ENCODE data around the gene CAV2.

CAV2 gene

DNA sequence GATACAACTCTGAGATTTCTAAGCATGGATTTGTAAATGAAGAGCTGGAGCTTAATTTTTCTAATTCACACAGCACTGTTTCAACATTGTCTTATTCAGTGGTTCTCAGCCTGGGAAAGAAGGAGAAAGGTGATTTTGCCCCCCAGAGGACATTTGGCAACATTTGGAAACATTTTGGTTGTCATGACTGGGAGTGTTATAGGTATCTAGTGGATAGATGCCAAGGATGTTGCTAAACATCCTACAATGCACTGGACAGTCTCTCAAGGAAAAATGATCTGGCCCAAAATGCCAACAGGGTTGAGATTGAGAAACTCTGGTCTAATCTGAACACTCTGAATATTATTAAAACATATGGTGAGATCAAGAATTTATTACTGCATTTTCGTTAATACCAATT is 3.8 kb upstream of the CAV2 start:
- DNase-seq (ENCODE audit: low spot score) = peak; percentile 5

DNA sequence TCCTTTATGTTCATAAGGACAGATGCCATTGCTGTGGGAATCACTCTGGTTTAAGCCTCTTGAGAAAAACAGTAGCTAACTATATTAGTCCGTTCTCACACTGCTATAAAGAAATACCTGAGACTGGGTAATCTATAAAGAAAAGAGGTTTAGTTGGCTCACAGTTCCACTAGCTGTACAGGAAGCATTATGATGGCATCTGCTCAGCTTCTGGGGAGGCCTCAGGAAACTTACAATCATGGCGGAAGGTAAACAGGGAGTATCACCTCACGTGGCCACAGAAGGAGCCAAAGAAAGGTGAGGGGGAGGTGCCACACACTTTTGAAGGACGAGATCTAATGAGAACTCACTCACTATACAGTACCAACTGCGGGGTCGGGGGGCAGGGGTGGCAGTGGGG is 2.9 kb upstream of the CAV2 start:
- DNase-seq (ENCODE audit: low spot score) = no peak

DNA sequence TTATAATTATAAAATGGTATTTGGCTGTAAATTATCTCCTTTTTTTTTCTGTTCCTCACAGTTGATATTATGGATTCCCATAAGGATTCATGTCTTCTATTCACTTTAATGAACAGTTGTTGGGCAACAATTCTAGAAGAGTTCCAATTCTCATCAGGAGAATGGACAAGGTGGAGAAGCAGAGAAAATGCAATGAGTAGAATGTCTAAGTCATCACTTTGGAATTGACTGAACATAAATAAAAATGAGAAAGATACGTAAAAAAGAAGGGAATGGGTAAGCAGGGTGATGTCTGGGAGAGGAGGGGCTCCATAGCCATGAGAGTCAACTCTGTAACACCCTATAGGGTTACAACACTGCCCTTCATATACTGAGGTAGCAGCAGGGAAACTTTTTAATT is 1.8 kb upstream of the CAV2 start:
- DNase-seq (ENCODE audit: low spot score) = no peak

DNA sequence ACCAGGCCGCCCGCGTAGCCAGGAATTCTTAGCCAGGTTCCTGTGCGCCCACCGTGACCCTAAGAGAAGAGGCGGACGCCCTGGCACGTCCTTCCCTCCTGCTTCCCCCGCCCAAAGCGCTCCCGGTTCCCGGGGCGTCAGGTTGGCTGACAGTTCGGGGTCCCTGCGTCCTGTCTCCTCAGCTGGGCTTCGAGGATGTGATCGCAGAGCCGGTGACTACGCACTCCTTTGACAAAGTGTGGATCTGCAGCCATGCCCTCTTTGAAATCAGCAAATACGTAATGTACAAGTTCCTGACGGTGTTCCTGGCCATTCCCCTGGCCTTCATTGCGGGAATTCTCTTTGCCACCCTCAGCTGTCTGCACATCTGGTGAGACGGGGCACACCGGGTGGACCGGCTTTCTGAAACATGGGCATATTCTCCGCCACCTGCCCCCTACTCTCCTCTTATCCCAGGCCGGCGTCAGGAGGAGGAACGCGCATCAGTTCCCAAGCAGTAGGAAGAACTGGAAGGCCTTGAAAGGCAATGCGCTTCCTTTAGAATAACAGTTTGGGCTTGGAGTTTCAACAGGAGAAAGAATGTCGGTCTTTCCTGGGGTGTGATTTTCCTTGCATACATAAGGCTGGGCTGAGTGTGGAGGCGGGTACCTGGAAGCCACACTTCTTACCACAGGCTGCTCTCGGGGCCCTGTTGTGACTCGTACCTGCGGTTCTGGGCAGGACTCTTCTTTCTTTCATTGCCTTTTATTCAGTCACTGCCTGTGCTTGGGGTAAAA is 728 bp downstream of the CAV2 start:
- peak; percentile 41 for DNase-seq (ENCODE audit: low spot score)

DNA sequence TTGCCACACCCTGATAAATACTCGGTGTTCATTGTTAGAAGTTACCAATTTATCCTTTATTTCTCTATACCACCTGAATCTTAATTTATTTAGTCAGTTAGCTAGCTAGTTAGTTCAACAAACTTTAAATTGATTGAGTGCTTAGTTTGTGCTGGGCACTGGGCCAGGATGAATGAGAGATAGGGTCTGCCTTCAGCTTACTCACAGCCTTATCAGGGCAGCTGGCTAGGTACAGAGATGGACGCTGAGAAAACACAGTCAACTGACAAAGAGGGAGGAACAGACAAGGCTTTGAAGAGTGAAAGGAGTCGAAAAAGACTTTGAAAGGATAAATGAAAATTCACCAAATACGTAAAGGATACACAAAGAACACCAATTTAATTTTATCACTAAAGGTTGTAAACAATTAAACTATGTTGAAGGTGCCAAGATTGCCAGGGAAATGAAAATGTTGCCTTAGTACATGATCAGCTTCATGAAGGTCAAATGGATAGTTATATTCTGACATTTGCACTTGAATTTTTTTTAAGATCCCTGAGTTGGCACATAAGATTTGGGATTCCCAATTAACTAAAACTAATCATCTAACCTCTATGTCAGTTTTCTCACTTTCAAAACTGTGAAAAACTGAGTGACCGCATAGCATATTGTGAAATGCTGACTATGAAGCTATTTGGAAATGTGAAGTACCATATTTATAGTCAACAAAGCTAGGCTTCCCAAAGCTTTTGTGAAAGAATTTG is 2.1 kb downstream of the CAV2 start:
- no peak for DNase-seq (ENCODE audit: low spot score)

DNA sequence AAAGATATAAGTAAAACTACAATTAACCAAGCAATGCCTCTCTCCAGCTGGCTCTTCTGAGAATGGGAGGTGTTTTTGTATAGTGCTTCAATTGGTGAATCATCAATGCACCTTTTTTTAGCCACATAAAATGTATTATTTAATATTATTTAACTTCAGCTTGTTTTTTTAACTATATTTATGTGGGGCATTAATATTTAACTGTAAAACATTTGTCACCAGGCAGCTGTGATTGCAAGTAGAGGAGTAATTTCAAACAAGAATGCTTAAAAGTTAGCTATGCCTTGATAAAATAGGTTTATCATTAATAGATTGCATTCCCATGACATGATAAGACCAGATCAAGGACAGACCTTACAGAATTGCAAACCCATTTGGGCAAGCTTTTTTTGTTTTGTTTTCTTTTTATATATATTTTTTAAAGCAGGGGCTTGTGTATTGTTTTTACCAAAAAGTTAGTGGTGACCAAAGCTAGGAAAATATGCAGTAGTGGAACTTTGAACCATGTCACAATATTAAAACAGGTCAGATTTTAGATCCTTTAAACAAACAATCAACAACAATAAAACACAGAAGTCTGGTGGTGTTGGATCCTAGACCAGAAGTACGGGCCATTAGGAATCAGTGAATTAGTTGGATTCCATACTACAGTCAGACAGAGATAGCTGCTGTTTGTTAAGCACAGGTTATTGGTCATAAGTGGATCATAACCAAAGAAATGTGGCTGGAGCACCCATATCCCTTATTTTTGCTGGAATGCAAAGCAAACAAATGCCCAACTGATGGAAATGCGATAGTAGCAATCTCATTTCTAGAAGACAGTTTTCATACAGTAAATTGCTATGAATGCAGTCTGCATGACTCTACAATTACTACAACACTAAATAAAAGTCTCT is 2.9 kb downstream of the CAV2 start:
- DNase-seq (ENCODE audit: low spot score) = no peak

DNA sequence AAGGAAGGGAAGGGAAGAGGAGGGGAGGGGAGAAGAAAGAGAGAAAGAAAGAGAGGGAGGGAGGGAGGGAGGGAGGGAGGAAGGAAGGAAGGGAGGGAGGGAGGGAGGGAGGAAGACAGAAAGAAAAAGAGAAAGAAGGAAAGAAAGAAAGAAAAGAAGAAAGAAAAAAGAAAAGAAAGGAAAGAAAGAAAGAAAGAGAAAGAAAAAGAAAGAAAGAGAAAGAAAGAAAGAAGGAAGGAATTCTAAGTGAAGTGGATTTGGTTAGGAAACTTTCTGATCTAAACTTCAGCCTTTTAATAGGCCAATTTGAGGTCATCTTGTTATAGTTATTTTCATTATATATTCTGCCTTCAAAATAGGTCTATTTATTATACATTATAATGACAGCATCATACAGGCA is 4.3 kb downstream of the CAV2 start:
- DNase-seq (ENCODE audit: low spot score) = no peak

DNA sequence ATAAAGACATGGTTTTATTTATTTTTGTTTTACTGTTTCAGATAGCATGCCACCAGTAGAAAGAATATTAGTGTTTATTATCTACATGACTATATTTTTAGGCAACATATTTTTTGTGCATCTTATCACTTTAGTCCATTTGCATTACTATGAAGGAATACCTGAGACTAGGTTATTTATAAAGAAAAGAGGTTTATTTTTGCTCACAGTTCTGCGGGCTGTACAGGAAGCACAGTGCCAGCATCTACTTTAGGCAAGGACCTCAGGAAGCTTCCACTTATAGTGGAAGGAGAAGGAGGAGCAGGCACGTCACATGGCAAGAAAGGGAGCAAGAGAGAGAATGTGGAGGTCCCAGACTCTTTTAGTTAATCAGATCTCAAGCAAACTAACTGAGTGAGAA is 5.7 kb downstream of the CAV2 start:
- DNase-seq (ENCODE audit: low spot score) = no peak

DNA sequence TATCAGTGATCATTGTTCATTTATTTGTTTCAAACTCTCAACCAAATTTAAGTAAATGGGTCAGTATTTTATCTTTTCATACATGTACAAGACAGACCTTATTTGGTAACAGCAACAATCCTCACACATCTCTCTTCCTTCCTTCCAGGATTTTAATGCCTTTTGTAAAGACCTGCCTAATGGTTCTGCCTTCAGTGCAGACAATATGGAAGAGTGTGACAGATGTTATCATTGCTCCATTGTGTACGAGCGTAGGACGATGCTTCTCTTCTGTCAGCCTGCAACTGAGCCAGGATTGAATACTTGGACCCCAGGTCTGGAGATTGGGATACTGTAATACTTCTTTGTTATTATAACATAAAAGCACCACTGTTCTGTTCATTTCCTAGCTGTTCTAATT is 6.3 kb downstream of the CAV2 start:
- DNase-seq (ENCODE audit: low spot score) = no peak

DNA sequence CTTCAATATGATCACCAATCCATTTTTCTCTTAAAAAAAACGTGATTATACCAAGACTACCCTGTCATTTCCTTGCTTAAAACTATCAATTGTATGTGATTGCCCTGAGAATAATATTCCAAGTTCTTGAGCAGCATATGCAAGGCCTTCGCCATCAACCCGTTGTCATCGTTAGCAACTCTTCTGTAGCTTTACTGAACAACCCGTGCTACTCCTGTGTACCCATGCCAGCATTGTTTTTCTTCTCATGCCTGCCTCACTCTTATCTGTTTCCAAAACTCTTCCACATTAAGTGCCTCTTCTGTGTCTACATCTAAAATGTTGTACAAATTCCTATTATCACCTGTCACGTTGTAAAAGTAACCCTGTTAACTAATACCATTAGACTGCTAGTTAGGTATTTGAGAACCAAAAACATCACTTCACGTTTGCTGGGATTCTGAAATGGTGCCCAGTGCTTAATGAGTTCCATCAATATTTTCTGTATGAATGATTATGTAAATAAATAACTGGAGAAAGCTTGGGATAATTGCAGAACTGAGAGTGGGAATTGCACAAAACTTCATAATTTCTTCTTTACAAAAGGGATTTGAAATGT is 10.5 kb downstream of the CAV2 start:
- DNase-seq (ENCODE audit: low spot score) = no peak

DNA sequence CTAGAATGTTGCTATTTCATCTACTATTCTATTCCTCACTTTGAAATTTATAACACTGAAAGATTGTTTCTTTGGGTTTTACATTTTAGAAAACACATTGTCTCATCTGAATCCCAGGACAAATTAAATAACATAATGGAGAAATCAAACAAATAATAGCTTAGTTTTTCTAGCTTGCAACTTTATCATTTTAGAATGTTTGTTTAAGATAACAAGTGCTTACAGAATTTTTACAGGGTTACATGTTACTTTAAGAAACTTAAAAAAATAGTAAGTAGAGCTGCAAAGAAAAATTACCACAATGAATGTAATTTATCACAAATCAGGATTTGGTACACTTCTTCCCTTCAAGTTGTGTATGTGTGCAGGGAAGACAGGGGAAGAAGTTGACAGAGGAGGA is 11.3 kb downstream of the CAV2 start:
- DNase-seq (ENCODE audit: low spot score) = no peak

DNA sequence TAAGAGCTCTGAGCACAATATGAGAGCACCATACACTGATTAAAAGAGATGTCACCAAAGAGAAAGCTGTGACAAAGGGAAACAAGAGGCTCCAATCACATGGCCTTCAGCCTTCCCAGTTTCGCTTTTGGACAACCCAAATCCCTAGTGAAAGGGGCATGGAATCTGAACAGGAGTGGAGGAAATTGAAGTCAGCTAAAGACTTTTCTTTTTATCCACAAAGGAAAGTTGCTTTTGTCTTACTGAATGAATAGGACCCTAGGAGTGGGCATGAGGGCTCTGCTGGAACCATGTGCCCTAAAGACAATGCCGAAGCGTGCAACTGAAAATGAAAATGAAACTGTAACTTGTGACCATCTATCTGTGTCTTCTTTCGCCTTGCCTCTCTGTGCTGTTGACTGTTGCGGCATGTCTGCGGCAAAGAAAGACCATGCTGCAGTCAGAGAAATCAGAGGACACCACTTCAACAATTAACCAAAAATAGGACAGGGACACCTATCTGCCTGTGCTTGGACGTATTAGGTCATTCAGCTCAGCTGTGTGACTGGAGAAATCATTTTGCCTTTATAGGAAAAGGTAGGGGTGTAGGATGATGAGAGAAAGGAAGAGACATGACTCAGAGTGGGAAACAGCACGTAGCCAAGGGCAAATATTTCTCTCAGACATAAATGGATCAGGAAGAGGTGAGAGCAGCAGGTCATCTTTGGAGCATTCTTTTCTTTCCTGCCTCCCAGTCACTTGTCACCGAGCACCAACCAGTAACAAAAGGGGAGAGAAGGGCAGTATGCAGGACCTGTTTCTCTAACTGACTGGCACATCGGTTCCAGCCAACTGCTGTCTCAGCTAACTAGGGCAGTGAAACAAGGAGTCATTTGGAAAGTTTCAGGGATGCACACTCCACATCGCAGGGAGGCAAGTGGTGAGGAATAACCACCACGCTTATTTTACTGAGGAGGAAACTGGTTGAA is 12.3 kb downstream of the CAV2 start:
- peak; percentile 14 for DNase-seq (ENCODE audit: low spot score)

DNA sequence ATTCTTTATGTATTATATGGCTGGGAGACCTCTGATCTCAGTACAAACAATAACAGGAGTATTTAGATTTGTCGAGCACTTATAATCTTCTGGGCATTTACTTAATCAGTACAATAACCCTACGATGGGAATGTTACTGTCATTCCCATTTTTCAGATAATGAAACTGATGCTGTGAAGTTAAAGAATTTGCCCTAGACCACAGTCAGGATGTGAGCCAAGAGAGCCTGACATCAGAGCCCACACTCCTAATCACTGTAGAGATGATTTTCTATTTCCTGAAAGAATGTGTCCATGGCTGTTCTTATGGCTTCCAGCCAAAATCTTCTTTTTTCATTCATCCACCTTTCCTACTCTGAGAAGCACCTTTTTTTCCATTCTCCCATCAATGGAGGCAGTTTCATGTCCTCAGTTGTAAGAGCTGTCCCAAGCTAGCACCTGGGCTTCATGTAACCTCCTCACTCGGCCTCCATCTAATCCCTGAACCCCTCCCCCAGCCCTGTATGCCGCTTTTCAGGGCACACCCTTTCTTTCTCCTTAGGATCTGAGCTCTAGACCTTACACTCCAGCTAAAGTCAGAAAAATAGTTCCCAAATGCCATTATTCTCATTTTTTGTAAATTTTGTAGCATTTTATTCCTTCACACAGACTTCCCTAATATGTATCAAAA is 13.1 kb downstream of the CAV2 start:
- peak; percentile 19 for DNase-seq (ENCODE audit: low spot score)

DNA sequence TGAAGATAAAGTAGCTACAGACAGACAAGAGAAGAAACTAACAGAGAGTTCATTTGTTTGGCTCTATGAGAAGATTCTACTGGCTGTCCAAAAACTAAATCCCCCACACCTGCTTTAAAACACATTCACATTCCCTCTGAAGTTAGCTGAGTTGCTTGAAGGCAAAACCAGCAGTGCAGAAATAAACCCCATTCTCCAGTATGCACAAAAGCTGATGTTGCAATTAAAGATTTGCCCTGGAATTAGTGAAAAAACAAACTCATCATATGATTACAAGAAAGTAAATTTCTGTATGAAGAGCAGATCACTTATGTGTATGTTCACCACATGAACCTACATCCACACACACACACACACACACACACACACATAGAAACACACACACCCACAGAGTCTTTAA is 16.0 kb downstream of the CAV2 start:
- DNase-seq (ENCODE audit: low spot score) = no peak

DNA sequence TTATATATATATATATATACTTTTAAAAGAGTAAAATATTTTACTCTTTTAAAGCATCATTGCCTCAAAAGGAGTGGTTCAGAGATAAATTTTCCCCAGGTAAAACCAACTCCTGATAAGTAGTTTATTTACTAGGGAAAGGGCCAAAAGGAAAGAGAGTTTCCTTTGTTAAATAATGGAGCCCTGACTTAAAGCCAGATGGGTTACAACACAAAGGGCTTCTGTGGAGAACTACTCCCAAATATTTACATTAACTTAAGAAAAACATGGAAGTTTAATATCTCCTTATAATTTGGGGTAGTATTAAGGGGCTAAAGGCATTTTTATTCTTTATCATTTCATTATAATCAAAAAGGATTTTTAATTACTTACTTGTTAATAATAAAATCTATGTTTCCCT is 16.8 kb downstream of the CAV2 start:
- DNase-seq (ENCODE audit: low spot score) = no peak

DNA sequence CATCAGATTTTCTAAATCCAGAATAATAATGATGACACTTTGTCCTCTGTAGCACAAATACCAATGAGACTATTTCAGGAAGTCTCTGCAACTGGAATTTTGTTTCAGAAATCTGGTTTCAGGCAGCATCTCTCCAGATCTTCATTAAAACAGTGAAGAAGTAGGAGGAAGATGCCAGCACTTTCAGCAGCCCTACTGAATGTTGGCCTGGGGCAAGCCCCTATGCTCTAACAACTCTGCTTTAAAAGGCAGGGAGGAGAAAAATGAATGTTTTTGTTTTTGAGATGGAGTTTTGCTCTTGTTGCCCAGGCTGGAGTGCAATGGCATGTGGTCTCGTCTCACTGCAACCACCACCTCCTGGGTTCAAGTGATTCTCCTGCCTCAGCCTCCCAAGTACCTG is 18.1 kb downstream of the CAV2 start:
- no peak for DNase-seq (ENCODE audit: low spot score)

DNA sequence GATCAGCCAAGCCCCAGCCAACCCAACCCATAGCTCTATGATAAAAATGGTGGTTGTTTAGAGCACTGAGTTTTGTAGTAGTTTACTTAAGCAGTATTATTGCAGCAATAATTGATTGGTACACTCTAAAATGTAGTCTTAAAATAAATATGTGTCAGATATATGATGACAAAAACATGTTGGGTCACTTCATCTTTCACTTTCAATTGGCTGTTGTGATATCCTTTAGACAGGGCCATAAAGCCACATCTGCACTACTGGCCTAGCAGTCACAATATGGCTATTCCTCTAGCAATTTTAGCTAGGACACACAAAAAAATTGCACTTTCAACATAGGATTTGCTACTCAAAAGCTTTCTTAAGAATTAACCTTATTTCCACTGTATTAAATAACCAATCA is 19.4 kb downstream of the CAV2 start:
- DNase-seq (ENCODE audit: low spot score) = no peak

DNA sequence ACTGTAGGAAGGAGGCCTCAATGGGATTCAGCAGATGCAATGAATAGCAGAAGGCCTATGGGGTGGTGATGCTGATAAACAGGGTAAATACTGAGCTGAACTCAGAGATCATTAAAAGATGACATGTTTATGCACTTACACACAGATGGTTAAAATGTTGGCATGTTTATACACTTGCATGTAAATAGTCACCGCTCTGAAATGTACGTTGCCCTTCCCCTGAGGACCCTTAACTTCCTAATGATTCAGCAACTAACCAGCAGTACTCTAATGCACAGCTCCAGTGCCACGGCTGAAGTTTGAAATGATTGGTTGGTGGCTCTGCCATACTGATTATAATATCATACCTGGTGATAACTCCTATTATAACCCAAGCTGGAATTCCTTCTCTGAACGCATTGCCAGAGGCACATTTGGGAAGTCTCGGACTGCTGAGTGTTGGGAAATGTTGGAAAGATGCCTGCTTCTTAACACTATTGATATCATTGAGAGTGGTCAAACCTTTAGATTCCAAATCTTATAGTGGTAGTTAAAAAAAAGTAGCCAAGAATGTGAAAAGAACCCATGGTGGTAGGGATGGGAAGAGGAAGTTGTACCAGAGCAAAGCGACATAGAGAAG is 21.6 kb downstream of the CAV2 start:
- DNase-seq (ENCODE audit: low spot score) = no peak

DNA sequence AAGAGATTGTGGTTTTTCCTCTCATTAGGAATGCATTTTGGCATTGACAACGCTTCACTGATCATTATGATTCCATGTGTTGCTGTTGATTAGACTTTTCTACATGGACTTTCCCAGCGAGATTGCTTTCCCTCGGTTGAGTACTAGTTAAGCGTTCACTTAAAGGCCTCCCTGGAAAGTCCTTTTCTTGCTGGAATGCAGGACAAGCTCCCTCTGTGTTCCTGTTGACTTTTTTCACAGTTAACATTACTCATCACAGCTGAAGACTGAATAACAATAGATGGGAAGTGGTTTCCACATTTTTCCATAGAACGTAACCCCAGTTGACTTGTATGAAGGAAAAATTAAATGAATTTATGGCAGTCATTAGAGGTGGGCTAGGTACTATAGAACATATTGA is 22.7 kb downstream of the CAV2 start:
- peak; percentile 74 for DNase-seq (ENCODE audit: low spot score)

DNA sequence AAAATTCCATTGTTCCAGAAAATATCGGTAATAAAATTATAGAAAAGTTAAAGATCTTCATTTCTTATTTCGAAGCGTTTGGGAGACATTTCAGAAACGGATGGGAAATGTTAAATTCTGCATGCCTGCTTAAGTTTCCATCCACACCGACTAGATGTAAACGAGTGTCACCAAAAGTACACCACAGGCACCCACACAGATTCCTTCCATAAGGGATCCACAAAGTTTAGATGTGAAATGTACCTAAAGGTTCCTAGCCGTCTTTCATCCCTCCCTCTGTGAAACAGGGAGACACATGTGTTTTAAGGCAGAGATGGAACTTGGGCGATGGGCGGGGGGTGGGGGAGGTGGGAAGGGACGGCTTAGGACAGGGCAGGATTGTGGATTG is 24.7 kb downstream of the CAV2 start:
- DNase-seq (ENCODE audit: low spot score) = no peak
